NCI-H1092 (cell line): ENCODE data around the gene JAKMIP1.

ENCODE experiments used
- DNase-seq: peaks from one replicate; lab custom pipeline; 2025; lab: John Stamatoyannopoulos, UW

Gene JAKMIP1

DNA sequence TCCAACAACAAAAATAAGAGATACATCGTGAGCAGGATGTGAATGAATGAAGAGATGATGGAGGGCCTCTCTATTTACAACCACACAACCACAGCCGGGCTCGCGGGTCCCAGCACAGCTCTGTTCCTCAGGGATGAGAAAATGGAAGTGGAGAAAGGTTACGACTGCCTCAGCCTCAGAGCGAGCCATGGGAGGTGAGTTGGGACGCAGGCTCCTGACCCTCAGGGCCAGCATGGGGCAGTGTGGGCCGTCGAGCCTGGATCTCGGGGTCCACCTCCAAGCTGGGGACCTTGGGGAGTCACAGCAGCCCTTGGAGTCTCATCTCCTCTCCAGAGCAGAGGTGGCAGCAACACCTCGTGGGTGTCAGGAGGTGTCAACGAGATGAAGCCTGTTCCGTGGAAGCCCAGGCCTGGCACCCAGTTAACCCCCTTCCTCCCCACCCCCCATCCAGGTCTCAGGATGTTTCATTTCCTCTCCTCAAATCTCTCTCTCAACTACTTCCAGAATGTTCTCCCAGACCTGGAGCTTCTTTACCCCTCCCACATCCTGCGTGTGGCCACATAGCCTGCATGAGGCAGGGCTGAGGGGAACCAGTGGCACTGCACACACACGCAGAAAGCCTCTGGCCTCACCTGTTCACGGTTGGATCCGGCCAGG, 208.1 kb downstream of the JAKMIP1 start:
- DNase-seq: no peak

DNA sequence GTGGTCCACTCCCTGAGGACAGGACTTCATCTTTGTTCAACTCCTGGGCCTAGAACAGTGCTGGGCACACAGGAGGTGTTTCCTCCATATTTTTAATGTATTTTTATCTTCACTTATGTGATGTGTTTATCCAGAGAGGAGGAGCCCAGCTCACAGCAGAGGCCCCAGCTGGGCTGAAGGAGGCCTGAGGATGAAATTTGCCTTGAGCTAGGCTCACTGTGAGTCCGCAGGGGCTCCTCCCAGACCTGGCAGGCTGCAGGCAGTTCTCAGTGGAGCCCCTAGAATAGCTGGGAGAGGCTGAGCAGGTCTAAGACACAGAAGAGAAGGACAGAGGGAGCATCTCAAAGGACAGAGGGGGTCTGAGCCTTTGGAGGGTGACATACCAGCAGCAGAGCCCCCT, 208.9 kb downstream of the JAKMIP1 start:
- DNase-seq: no peak

DNA sequence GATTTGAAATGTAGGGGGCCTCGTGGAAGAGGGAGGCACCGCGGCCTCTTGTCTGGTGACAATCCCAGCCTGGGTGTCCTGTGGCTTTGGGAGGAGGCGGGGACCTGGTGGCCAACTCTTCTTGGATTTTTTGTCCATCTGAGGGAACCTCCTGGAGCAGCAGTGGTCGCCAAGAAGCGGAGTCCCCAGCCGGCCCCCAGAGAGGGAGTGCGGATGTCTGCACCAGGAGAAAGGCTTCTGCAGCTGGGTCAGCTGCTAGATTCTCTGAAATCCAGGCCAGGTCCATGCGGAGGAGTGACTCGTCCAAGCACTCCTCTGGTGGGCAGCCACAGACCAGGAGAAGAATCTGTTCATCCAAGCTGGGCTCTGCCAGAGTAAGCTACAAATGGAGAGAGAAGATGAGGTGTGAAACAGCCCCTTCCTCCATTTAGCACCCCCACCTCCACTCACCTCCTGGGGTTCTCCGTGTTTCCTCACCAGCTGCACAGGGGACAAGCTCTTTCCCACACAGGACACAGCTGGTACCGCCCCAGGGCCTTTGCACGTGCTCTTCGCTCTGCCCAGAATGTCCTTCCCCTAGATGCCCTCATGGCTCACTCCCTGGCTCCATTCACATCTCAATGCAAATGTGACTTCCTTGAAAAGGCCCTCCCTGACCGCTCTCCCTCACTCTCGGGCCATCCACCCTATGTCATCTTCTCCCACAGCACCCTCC, 209.7 kb downstream of the JAKMIP1 start:
- DNase-seq: no peak

DNA sequence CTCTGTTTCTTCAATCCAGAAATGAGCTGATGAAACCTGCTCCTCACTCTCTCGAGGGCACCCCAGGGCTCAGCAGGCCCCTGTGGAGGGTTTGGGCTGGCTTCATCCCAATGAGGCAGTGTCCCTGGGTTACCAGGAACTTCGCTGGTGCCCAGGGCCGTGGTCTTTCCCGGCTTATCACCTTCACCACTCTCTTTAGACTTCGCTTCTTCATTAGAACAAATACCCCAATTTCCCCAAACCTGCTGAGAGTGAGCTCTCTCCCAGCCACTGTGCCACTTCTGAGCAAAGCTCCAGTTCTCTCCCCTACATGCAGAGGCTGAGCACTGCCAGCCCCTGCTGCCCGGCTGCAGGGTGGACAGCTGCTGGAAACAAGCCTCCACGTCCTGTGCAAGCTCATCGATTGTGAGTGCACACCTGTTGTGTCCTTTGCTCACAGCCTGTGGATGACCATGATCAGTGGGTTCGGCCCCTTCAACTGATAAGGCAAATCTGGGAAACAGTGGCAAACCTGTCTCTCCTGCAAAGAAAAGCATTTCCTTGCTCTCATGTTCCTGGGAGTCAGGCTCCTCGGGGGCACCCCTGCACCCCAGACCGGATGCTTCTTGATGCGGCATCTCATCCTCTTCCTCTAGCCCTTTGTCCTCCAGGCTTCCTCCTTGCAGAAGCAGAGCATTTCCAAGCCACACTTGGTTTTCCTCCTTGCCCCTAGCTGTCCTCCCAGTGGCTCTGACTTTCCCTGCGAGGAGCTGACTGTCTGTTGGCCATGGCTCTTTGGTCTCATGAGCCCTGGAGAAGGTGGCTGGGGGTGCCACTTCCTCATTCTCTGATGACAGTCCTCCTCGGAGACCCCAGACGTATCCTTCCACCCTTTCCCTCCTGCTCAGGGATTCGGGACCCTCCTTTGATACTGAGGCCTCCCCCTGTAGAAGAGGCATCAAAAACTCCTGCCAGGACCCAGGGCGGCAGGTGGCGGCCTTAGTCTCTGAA, 210.8 kb downstream of the JAKMIP1 start:
- DNase-seq: no peak

DNA sequence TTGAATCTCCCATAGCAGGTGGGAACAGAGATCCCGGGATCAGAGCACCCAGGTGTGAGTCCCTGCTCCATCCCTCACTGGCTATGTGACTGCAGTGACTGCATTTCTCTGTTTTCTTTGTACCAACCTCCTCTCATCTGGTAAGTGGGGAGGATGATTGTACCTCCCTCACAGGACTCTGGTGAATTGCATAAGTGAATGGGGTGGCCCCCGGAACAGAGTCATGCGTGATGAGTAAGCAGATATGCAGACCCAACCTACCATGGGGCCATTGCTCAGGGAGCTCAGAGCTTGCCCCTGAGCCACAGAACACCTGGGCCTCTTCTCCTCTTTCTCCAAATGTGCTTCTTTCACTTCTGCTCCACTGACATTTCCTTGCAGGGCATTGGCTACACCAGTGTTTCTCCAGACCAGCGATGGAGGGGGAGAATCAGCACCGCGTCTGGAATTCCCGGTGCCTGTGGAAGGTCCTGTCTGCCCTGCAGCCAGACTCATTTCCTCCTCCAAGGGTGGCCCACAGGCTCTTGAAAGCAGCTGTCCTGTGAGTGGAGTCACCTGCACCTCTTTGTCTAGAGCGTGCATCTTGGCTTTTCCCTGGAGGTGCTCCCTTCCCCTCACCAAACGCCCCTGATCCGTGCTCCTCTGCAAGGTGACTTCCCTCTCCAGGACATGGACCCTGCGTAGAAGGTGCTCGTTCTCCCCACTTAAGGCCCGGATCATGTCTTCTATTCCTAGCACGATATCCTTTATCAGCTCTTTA, 212.1 kb downstream of the JAKMIP1 start:
- DNase-seq: no peak

DNA sequence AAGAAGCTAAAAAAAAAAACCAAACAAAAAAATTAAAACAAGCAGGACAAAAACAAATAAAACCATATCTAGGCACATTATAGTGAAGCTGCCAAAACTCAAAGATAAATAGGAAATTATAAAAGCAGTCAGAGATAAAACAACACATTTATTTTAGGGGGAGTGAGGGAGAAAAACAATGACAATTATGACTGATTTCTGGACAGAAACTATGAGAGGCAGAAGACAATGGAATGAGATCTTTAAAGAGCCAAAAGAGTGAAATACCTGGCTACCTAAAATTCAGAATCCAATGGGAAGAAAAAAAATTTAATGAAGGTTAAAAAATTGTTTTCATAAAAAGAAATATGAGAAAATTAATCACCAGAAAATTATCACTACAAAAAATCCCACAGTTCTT, 215.5 kb downstream of the JAKMIP1 start:
- no peak for DNase-seq

DNA sequence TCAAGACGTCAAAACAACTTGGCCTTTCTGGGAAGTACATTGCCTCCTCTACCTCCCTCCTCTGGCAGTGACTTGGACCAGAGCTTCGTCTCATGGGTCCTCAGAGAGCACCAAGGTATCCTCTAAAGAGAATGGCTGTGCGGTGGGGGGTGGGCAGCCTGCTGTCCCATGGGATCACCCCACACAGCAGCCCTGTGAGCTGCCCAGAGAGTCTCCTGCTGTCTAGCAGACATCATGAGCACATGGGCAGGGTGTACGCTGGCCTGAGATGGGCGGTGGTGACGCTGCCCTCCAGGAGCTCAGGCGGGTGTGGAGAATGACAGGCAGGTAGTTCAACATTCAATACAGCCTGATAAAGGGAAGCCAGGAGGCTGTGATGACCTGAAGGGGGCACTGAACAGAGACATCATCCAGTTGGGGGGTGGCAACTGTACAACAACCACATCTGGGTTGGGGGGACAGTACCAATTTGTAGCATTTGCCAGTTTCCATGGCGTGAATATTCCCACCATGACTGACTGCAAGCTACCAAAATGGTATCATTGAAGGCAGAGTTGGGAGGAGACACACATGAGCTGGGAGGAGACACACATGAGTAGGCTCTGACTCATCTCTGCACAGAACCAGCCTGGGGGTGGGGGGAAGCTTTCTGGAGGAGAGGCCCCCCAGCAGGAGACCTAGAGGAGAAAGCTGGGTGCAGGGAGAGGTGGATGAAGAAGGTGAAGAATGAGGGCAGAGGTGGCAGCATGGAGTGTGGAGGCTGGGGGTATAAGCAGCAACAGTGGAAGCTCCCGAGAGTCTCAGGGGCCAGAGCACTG, 218.0 kb downstream of the JAKMIP1 start:
- DNase-seq: no peak

DNA sequence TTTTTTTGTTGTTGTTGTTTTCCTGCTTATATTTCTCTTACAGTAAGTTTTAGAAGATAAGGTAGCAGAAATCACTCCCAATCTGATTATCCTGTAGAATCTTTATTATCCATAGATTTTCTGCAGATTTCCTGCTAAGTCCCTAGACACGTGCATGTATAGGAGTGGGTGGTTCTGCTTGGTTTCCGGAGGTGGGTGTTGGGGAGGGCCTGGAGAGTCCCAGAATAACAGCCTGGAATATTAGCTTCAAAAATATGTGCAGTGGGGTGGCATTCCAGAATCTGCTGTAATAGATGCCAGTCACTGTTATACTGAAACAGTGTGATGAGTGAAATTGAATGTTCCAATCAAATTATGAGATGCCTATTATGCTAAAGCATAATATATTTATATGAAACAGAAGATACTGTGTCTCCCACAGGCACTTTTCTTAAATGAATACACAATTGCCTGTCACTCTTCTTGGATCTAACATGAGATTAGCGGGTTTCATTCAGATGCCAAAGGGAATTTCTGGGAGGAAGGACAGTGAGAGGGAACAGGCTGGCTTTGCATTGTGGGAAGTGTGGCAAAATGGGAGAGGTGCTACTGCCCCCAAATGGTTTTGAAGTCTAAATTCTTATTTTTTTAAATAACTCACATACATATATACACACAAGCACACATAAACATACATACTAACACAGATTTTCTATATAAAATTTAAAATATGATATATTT, 219.8 kb downstream of the JAKMIP1 start:
- no peak for DNase-seq

DNA sequence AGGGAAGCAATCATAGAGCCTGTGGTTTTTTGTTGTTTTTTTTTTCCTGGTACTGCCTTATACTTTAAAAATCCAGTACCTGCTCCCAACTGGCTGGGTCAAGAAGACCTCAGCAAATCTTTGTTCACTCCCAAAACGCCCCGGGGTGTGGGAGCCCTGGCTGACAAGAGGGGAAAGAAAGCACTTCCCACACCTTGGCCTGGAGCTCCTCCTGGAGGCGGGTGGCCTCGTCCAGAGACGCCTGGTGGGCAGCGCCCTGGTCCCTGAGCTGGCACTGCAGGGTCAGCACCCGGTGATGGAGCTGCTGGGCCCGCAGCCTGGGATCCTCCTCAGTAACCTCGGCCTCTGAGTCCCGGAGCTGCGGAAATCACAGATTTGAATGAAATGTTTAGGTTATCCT, 220.4 kb downstream of the JAKMIP1 start:
- peak; percentile 51 for DNase-seq

DNA sequence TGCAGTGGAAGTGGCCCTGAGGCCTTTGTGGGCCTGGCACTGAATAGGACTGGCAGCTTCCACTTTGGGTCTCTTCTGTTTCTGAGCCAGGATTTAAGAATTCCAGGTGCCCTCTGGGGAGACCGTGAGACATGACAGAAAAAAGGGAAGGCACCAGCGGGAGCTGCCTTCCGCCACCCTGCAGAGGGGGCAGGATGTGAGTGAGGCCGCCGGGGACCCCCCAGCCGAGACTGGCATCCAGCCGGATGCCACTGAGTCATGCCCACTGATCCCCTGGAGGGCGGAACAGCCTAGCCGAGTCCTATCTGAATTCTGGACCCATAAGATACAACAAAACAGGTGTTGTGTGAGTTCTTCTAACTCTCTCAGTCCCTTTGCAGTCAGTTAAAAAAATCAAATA, 223.4 kb downstream of the JAKMIP1 start:
- DNase-seq: no peak

DNA sequence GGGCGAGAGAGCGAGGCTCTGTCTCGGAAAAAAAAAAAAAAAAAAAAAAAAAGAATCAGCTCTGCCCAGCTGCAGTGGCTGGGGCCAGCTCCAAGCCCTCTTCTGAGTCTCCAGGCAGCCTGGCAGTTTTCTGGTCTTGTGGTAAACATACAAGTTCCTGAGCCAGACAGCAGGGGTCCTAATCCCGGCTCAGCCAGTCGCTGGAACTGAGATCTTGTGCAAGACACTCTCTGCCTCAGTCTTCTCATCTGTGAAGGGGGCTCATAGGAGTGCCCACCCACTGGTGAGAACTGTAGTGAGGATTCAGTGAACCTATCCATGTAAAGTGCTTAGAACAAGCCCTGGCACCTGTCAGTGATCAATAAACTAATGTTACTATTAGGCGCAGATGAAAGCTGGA, 223.9 kb downstream of the JAKMIP1 start:
- no peak for DNase-seq
